ENCODE measurements around the gene RHO.

DNA sequence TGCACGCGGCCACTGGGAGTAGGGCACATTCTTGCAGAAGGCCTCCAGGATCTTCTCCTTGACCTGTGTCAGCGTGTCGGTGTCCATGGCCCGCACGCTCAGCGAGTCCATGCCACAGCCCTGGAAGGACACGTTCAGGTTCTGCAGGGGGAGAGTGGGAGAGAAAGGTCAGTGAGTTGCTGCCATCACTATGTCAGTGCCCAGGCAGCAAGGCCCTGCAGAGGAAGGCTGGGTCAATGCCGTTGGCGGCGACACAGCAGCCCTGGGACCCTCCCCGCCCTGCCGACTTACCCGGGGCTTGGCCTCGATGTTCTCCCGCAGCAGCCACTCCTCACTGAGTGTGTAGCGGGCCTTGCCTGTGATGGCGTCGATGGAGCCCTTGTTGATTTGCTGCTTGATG lies 34.4 kb downstream of the RHO start:
- TF ChIP-seq CTCF (conservative IDR thresholded peaks at IDR 0.05 in 1 of 2, IDR thresholded peaks at IDR 0.05 in 1 of 2; ENCODE audit: extremely low read depth in 1 of 2, insufficient read depth in 1 of 2, low read depth in 1 of 2, low read length in 2 of 2) = no peak
- TF ChIP-seq EZH2 (IDR thresholded peaks at IDR 0.05; ENCODE audit: borderline replicate concordance, low read length) = no peak
